Measurements from ENCODE around the gene RANBP10. TPM values are rescaled to one million over a fixed set of nuclear protein-coding genes. Genes with fewer than 3 reads are reported as not detected.

The RANBP10 gene
- total and polyA plus RNA-seq, 10 of the 15 experiments (the other 5 are each of a cell fraction or from before 2014, with no cell fraction given): 1.2 to 20.4 (median 10.8) TPM

GRCh38 chr16:67842509-67843342 is 36.4 kb upstream of the RANBP10 start (continued):
- no peak for TF ChIP-seq TAF1 (IDR thresholded peaks at IDR 0.05; ENCODE audit: borderline replicate concordance, low read depth, low read length)
- no peak for TF ChIP-seq MTA3 (IDR thresholded peaks at IDR 0.05; ENCODE audit: borderline replicate concordance, low read length)
- TF ChIP-seq ZNF217 (IDR thresholded peaks at IDR 0.05): no peak
- no peak for TF ChIP-seq ASH2L (IDR thresholded peaks at IDR 0.05; ENCODE audit: borderline replicate concordance, low read depth)
- 0 out of 2 replicates have a peak, but pooled peaks have one; percentile 41 for TF ChIP-seq NBN (IDR thresholded peaks at IDR 0.05)
- TF ChIP-seq MLLT1 (IDR thresholded peaks at IDR 0.05): no peak
- no peak for TF ChIP-seq PRDM15 (CRISPR knock-in tag; IDR thresholded peaks at IDR 0.05)
- TF ChIP-seq BCL11A (IDR thresholded peaks at IDR 0.05; ENCODE audit: low read depth, low read length): no peak
- TF ChIP-seq SP1 (IDR thresholded peaks at IDR 0.05; ENCODE audit: low read depth, low read length): peak; percentile 2
- TF ChIP-seq SMARCA5 (IDR thresholded peaks at IDR 0.05): 0 out of 2 replicates have a peak, but pooled peaks have one; percentile 74
- TF ChIP-seq RUNX3 (IDR thresholded peaks at IDR 0.05; ENCODE audit: low read length): peak; percentile 59
- TF ChIP-seq JUNB (IDR thresholded peaks at IDR 0.05): no peak
- peak; percentile 12; the same call in 1 of the 2 replicates for TF ChIP-seq DPF2 (IDR thresholded peaks at IDR 0.05)
- peak; percentile 33; the same call in 1 of the 2 replicates for TF ChIP-seq POLR2A (IDR thresholded peaks at IDR 0.05; ENCODE audit: low read depth, low read length)
- 0 out of 2 replicates have a peak, but pooled peaks have one; percentile 89 for TF ChIP-seq ZNF687 (IDR thresholded peaks at IDR 0.05)
- TF ChIP-seq CUX1 (IDR thresholded peaks at IDR 0.05; ENCODE audit: insufficient replicate concordance, low read depth, low read length): no peak
